HG03045 (cell line): Measurements from ENCODE around the gene GATA5.

ENCODE experiments used
- ATAC-seq: cut with Tn5 transposase; IDR thresholded peaks from one replicate; pipeline ENCODE4 v1.9.1; 2021; ENCODE audit warnings: mild to moderate bottlenecking, moderate library complexity; ENCODE audit not compliant: unreplicated experiment

The GATA5 gene

GRCh38 chr20:62418709-62419487, 56.9 kb downstream of the GATA5 start:
- no peak for ATAC-seq

- ATAC-seq = no peak
These were observed 57.6 kb downstream of the GATA5 start for GRCh38 chr20:62417981-62418708.

GRCh38 chr20:62416651-62417637, 58.9 kb downstream of the GATA5 start:
- ATAC-seq = no peak

GRCh38 chr20:62415354-62416111, 60.3 kb downstream of the GATA5 start:
- ATAC-seq = no peak

GRCh38 chr20:62413896-62414481, 61.8 kb downstream of the GATA5 start:
- no peak for ATAC-seq
